COLO668 (cell line): Measurements from ENCODE around the gene CRB2.

Experiments
- DNase-seq: peaks from one replicate; lab custom pipeline; 2025; ENCODE audit not compliant: unreplicated experiment; lab: John Stamatoyannopoulos, UW

Gene CRB2

GRCh38 chr9:123346826-123347225 lies 9.2 kb upstream of the CRB2 start:
- no peak for DNase-seq

GRCh38 chr9:123347289-123348060 lies 8.5 kb upstream of the CRB2 start:
- DNase-seq = no peak

GRCh38 chr9:123348317-123348992 lies 7.5 kb upstream of the CRB2 start:
- no peak for DNase-seq

GRCh38 chr9:123349033-123349432 lies 7.0 kb upstream of the CRB2 start:
- DNase-seq = no peak

GRCh38 chr9:123349691-123350480 lies 6.1 kb upstream of the CRB2 start:
- DNase-seq = peak; percentile 56

- no peak for DNase-seq
Measured at GRCh38 chr9:123350590-123351310, 5.2 kb upstream of the CRB2 start.

GRCh38 chr9:123353041-123353440 lies 3.0 kb upstream of the CRB2 start:
- no peak for DNase-seq

GRCh38 chr9:123353984-123354591 lies 1.9 kb upstream of the CRB2 start:
- DNase-seq = peak; percentile 66

- DNase-seq = peak; percentile 13
Measured at GRCh38 chr9:123354806-123355508, 1.0 kb upstream of the CRB2 start.

- DNase-seq = no peak
Measured at GRCh38 chr9:123356851-123357742, 1.1 kb downstream of the CRB2 start.

- no peak for DNase-seq
Measured at GRCh38 chr9:123357743-123358059, 1.7 kb downstream of the CRB2 start.

GRCh38 chr9:123358181-123358905 lies 2.3 kb downstream of the CRB2 start:
- no peak for DNase-seq

- DNase-seq = no peak
Measured at GRCh38 chr9:123359106-123359505, 3.1 kb downstream of the CRB2 start.

GRCh38 chr9:123359546-123359945 lies 3.5 kb downstream of the CRB2 start:
- DNase-seq = peak; percentile 50

GRCh38 chr9:123360161-123361085 lies 4.4 kb downstream of the CRB2 start:
- DNase-seq = peak; percentile 64

GRCh38 chr9:123361086-123361730 lies 5.2 kb downstream of the CRB2 start:
- DNase-seq = no peak
